Panc1 (cell line): Measurements from ENCODE around the gene MPI.

Experiments used
- POLR2AphosphoS5 ChIP-seq: IDR thresholded peaks from 2 replicates; pipeline ENCODE4 v1.6.1; 2012; ENCODE audit warnings: mild to moderate bottlenecking, low read depth, low read length, moderate library complexity
- TF ChIP-seq, protein P1 (sequence below): fragments of 450-650 bp; IDR thresholded peaks from 2 replicates; pipeline ENCODE4 v1.5.1; 2017; ENCODE audit warnings: mild to moderate bottlenecking

DNA sequence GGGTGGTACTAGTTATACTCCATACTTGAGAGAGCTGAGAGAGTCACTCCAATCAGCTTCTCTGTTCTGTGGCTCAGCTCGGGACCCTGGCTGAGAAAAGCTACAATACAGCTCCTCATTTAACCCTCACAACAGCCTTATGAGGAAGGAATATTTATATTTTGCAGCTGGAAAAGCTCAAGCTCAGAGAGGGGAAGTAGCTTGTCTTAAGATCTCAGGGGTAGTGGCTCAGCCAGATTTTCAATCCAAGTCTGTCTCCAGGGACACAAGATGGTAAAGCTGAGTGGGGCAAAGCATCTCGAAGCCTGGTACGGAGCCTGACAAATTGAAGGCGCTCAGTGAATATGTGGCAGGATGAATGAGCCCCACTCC, 31.5 kb upstream of the MPI start:
- TF ChIP-seq POLR2AphosphoS5 = no peak
- TF ChIP-seq, protein P1, sequence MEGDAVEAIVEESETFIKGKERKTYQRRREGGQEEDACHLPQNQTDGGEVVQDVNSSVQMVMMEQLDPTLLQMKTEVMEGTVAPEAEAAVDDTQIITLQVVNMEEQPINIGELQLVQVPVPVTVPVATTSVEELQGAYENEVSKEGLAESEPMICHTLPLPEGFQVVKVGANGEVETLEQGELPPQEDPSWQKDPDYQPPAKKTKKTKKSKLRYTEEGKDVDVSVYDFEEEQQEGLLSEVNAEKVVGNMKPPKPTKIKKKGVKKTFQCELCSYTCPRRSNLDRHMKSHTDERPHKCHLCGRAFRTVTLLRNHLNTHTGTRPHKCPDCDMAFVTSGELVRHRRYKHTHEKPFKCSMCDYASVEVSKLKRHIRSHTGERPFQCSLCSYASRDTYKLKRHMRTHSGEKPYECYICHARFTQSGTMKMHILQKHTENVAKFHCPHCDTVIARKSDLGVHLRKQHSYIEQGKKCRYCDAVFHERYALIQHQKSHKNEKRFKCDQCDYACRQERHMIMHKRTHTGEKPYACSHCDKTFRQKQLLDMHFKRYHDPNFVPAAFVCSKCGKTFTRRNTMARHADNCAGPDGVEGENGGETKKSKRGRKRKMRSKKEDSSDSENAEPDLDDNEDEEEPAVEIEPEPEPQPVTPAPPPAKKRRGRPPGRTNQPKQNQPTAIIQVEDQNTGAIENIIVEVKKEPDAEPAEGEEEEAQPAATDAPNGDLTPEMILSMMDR = no peak
